Ishikawa (cell line): ENCODE data around the gene CFAP73.

Experiments used
- EP300 ChIP-seq: IDR thresholded peaks from 2 replicates; pipeline ENCODE4 v1.6.1; 2012; ENCODE audit warnings: borderline replicate concordance
- RAD21 ChIP-seq: IDR thresholded peaks from 2 replicates; pipeline ENCODE4 v1.6.1; 2012; ENCODE audit warnings: low read depth
- USF1 ChIP-seq: IDR thresholded peaks from 2 replicates; pipeline ENCODE4 v1.6.1; 2012
- ZBTB7A ChIP-seq: IDR thresholded peaks from 2 replicates; pipeline ENCODE4 v1.6.1; 2012; ENCODE audit warnings: low read depth
- TF ChIP-seq, protein P1 (sequence below): IDR thresholded peaks from 2 replicates; pipeline ENCODE4 v1.6.1; 2012

- TF ChIP-seq ZBTB7A (no peak), RAD21 (no peak), EP300 (no peak), USF1 (peak; percentile 91)
- TF ChIP-seq, protein P1, sequence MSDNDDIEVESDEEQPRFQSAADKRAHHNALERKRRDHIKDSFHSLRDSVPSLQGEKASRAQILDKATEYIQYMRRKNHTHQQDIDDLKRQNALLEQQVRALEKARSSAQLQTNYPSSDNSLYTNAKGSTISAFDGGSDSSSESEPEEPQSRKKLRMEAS, result no peak
These were observed 41.2 kb downstream of the CFAP73 start for GRCh38 chr12:113190761-113191160.
